ENCODE results near the gene AKIP1.

- TF ChIP-seq, protein P1, sequence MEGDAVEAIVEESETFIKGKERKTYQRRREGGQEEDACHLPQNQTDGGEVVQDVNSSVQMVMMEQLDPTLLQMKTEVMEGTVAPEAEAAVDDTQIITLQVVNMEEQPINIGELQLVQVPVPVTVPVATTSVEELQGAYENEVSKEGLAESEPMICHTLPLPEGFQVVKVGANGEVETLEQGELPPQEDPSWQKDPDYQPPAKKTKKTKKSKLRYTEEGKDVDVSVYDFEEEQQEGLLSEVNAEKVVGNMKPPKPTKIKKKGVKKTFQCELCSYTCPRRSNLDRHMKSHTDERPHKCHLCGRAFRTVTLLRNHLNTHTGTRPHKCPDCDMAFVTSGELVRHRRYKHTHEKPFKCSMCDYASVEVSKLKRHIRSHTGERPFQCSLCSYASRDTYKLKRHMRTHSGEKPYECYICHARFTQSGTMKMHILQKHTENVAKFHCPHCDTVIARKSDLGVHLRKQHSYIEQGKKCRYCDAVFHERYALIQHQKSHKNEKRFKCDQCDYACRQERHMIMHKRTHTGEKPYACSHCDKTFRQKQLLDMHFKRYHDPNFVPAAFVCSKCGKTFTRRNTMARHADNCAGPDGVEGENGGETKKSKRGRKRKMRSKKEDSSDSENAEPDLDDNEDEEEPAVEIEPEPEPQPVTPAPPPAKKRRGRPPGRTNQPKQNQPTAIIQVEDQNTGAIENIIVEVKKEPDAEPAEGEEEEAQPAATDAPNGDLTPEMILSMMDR (conservative IDR thresholded peaks at IDR 0.05; ENCODE audit: low read depth, low read length), result no peak
- TF ChIP-seq EZH2 (IDR thresholded peaks at IDR 0.05; ENCODE audit: low read length, unreplicated experiment) (no peak), EZH2phosphoT487 (IDR thresholded peaks at IDR 0.05; ENCODE audit: borderline replicate concordance, low read length) (no peak)
These were observed 26.7 kb downstream of the AKIP1 start for GRCh38 chr11:8937659-8938058.

All from PC-3 (cell line).